HG03342 (cell line): Measurements from ENCODE around the gene RILPL1.
"Not testable (repeated sequence)": the region's sequence is repeated elsewhere in the genome, so short reads cannot be mapped to it uniquely, and the experiment has no call there.

Experiments used
- ATAC-seq: cut with Tn5 transposase; IDR thresholded peaks from one replicate; pipeline ENCODE4 v1.9.1; 2021; ENCODE audit warnings: mild to moderate bottlenecking, moderate library complexity; ENCODE audit not compliant: unreplicated experiment

Gene RILPL1

DNA sequence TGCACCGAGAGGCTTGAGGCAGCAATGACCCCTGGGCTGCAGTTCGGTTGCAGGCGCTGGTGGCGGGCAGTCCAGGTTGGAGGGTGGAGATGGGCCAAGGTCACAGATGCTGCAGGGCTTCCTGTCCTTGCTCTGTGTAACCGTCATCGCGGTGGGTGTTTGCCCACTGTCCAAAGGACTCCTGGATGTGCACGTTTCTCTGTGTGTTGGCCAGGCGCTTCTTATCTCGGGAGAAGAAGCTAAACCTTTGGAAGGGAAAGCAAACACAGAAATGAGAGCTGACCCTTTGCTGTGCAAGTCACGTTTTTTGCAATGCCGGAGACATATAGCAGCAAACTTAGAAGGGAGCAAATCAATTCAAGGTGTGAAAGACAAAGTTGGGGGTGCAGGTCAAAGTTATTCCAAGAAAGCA, 61.1 kb downstream of the RILPL1 start:
- no peak for ATAC-seq

GRCh38 chr12:123471374-123472068, 62.0 kb downstream of the RILPL1 start:
- ATAC-seq = no peak

- no peak for ATAC-seq
Observed at GRCh38 chr12:123469978-123470377, 63.5 kb downstream of the RILPL1 start.

GRCh38 chr12:123468786-123469185, 64.7 kb downstream of the RILPL1 start:
- ATAC-seq = peak; percentile 75

GRCh38 chr12:123465084-123465483, 68.4 kb downstream of the RILPL1 start:
- ATAC-seq = no peak

DNA sequence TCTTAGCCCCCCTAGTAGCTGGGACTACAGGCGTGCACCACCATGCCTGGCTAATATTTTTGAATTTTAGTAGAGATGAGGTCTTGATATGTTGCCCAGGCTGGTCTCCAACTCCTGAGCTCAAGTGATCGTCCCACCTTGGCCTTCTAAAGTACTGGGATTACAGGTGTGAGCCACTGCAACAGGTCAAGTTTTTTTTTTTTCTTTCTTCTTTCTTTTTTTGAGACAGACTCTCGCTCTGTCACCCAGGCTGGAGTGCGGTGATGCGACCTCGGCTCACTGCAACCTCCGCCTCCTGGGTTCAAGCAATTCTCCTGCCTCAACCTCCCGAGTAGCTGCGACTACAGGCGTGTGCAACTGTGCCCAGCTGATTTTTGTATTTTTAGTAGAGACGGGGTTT, 70.3 kb downstream of the RILPL1 start:
- ATAC-seq = not testable (repeated sequence)

GRCh38 chr12:123457980-123458779, 75.3 kb downstream of the RILPL1 start, which contains the start of gene SNRNP35:
Gene SNRNP35 (plus strand): TSS chr12:123458139. CDS start chr12:123465541, 7,402 bp downstream.
- ATAC-seq = peak; percentile 50

GRCh38 chr12:123453165-123453564, 80.4 kb downstream of the RILPL1 start:
- no peak for ATAC-seq

DNA sequence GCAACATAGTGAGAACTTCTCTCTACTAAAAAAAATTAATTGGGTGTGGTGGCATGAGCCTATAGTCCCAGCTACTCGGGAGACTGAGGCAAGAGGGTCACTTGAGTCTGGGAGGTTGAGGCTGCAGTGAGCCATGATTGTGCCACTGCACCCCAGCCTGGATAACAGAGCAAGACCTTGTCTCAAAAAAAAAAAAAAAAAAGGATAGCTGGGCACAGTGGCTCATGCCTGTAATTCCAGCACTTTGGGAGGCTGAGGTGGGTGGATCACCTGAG, 81.3 kb downstream of the RILPL1 start:
- not testable (repeated sequence) for ATAC-seq

DNA sequence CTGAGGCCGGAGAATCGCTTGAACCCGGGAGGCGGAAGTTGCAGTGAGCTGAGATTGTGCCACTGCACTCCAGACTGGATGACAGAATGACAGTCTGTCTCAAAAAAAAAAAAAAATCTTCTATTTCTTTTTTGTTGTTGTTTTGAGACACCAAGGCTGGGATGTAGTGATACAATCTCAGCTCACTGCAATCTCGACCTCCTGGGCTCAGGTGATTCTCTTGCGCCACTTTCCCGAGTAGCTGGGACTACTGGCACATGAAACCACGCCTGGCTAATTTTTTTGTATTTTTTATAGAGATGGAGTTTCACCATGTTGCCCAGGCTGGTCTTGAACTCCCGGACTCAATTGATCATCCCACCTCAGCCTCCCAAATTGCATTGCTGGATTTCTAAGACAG, 82.9 kb downstream of the RILPL1 start:
- ATAC-seq = no peak

GRCh38 chr12:123449856-123450255, 83.7 kb downstream of the RILPL1 start:
- no peak for ATAC-seq

DNA sequence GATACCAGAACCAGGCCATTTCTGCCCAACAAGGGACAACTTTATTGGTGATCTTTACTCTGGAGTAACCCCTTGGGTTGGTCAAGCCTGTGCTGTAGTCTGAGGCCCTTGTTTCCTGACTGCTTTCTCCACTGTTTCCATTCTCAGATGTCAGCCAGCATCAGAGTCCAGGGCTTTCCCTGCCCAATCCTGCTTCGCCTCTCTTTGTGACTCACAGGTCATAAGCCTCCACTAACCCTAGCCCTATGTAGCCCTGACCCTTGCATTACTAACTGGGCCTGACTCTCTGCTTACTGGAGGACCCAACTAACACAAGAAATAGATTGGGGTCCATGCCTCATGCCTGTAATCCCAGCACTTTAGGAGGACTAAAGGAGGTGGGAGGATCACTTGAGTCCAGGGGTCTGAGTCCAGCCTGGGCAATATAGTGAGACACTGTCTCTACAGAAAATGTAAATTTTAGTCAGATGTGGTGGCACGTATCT, 84.2 kb downstream of the RILPL1 start:
- no peak for ATAC-seq

DNA sequence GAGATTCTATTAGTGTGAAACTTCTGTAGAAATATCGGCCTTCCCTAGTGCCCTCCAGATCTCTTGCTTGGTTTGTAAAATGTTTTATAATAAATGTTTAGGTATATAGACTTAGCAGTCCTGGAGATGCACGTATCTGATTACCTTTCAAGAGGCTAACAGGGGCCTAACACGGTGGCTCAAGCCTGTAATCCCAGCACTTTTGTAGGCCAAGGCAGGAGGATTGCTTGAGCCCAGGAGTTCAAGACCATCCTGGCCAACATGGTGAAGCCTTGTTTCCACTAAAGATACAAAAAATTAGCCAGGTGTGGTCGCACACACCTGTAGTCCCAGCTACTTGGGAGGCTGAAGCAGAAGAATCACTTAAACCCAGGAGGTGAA, 87.2 kb downstream of the RILPL1 start:
- ATAC-seq = no peak

DNA sequence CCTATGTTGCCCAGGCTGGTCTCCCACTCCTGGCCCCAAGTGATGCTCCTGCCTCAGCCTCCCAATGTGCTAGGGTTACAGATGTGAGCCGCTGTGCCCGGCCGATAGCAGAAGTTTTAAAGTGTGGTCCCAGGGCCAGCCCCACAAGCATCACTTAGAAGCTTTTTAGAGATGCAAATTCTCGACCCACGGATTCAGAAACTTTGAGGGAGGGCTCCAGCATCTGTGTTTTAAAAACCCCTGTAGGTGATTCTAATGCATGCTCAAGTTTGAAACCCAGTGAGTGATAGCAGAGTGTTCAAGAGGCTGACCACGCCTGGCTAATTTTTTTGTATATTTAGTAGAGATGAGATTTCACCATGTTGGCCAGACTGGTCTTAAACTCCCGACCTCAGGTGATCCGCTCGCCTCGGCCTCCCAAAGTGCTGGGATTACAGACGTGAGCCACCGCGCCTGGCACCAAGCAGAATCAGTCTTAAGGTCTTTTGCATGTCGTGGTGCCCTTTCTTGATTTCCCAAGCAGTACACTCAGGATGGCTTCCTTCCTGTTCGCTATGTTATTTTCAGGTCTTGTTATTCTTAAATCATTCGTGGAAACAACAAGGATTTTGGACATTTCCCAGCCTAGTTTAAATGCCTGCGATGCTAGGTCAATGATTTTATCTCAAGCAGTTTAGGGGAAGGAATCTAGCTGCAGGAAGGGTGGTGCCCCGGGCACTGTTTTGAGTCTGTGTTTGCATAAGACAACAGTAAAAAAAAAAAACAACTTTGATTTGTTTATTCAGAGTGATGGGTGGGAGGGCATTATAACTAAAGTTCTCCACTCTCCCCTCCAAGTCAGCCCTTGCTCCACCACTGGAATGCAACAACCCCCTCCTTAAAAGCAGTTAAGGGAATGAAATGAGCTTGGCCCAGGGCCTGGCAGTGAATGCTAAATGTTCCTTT, 87.9 kb downstream of the RILPL1 start:
- no peak for ATAC-seq

DNA sequence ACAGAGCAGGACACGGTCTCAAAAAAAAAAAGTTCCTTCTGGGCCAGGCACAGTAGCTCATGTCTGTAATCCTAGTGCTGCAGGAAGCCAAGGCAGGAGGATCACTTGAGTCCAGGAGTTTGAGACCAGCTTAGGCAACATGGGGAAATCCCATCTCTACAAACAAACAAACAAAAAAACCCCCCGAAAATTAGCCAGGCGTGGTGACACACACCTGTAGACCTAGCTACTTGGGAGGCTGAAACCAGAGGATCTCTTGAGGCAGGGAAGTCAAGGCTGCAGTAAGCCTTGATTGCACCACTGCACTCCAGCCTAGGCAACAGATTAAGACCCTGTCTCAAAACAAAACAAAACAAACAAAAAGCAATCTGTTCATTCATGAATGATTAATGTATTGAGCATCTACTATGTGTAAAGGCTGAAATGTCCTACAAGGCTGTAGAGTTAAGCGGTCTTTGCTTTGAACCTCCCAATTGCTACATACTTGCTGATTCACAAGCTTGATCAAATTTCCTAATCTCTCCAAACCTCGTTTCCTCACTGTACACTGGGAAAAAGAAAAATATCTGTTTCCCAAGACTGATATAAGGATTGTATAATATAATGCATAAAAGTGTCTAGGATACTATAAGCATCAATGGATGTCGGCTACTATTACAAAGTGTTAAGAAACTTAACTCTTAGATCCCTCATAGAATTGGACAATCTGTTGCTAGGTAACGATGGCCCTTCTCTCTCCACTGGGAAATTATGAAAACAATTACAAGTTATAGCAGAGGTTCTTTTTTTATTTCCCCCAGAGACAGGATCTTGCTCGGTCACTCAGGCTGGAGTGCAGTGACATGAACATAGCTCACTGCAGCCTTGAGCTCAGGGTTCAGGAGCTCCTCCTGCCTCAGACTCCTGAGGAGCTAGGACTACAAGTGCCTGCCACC, 89.2 kb downstream of the RILPL1 start:
- ATAC-seq = no peak

DNA sequence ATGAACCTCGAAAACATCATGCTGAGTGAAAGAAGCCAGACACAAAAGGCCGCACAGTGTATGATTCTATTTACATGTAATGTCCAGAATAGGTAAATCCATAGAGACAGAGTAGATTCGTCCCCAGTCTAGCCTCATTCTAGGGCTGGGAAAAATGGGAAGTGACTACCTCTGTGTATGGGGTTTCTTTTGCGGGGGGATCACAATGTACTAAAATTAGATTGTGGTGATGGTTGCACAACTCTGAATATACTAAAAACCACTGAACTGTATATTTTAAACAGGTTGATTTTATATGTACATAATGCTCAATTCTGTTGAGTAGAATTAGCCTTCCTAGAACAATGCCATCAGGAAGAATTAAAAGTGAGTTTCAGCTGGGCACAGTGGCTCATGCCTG, 90.7 kb downstream of the RILPL1 start:
- ATAC-seq = no peak

- peak; percentile 38 for ATAC-seq
Observed at GRCh38 chr12:123441523-123442164, 91.9 kb downstream of the RILPL1 start.

DNA sequence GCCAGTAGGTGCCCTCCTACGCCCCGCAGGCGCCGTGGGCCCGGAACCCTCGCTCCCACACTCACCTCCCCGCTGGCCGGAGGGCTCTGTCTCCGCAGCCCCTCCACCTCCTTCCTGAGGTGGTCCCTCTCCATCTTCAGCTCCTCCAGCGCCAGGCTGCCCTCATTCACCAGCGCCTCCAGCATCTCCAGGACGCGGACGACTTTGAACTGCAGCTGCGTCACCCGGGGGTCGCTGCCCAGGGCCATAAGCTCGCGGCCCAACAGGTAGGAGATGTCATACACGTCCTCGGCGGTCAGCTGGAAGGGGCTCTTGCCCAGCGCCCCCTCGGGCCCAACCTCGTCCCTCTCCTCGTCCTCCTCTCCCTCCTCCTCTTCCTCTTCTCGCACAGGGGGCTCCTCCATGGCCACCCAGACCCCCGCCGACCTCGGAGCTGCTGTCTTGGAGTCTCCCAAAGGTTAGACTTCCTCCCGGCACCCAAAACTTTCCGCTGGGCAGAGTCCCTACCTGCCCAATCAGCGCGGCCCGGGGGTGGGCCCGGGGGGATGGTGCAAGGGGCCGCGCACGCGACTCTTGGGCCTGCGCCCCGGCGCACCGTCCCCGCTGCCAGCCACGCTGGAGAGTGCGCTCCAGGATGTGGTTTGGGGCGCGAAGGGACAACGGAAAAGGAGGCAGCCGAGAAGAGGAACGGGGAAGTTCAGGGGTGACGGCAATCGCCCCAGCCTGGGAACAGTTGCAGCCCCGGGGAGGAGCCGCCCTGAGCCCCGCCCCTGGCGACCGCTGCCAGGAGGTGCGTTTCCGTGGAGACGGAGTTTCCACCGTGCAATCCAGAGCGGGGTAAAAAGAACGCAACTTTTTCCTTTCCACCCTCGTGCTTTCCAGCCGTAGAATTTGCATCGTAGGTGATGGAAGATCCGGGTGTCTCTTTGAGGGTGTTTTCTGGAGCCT, 97.2 kb downstream of the RILPL1 start, which contains the start of gene RILPL2:
TSS of gene RILPL2 (minus strand) at position 668 of the 948 bp plus-strand sequence. CDS start at position 404, 264 bp downstream.
- peak; percentile 77 for ATAC-seq
